Measurements from ENCODE around the gene ORC6.

DNA sequence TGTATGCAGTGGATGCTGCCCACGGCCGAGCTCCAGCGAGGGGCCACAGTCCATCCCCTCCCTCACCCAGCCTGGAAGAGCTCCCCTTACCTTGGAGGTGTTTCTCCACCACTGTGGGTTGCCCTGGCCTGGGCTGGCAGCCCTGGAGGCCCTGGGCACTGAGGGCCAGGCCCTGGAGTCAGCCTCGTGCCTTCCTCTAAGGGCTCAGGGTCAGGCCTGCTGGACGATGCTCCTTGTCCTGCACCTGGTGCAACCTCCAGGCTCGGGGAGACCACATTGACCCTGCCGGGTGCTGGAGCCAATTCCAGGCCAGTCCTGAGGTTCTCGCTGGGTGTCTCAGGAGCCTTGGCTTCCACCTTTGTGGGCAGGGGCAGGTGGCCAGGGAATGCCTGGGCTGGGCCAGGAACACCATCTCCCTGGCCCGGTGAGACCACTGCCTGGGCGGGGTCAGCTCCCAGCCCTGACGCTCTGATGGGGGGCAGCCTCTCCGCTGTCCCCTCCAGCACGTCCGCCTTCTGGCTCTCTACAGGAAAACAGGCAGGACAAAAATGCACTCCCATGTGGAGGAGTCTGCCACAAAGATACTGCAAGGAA, 48.3 kb downstream of the ORC6 start:
- TF ChIP-seq MTA3 (IDR thresholded peaks at IDR 0.05; ENCODE audit: borderline replicate concordance, low read length) (no peak), ZNF274 (IDR thresholded peaks at IDR 0.05; ENCODE audit: insufficient read depth, insufficient read length) (no peak), SUZ12 (IDR thresholded peaks at IDR 0.05; ENCODE audit: unreplicated experiment) (no peak), CBX5 (IDR thresholded peaks at IDR 0.05; ENCODE audit: low read depth) (no peak), RAD21 (IDR thresholded peaks at IDR 0.05; ENCODE audit: insufficient read depth, low read depth, low read length) (no peak), SP1 (IDR thresholded peaks at IDR 0.05; ENCODE audit: low read depth, low read length) (no peak), TARDBP (IDR thresholded peaks at IDR 0.05; ENCODE audit: borderline replicate concordance) (no peak), FOXM1 (IDR thresholded peaks at IDR 0.05; ENCODE audit: low read depth, low read length) (no peak)
- TF ChIP-seq, protein P1, sequence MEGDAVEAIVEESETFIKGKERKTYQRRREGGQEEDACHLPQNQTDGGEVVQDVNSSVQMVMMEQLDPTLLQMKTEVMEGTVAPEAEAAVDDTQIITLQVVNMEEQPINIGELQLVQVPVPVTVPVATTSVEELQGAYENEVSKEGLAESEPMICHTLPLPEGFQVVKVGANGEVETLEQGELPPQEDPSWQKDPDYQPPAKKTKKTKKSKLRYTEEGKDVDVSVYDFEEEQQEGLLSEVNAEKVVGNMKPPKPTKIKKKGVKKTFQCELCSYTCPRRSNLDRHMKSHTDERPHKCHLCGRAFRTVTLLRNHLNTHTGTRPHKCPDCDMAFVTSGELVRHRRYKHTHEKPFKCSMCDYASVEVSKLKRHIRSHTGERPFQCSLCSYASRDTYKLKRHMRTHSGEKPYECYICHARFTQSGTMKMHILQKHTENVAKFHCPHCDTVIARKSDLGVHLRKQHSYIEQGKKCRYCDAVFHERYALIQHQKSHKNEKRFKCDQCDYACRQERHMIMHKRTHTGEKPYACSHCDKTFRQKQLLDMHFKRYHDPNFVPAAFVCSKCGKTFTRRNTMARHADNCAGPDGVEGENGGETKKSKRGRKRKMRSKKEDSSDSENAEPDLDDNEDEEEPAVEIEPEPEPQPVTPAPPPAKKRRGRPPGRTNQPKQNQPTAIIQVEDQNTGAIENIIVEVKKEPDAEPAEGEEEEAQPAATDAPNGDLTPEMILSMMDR (IDR thresholded peaks at IDR 0.05 in 2 of 3, conservative IDR thresholded peaks at IDR 0.05 in 1 of 3; ENCODE audit: control insufficient read depth in 2 of 3, extremely low read depth in 1 of 3, insufficient read depth in 1 of 3, low read depth in 3 of 3, low read length in 3 of 3), result no peak
- TF ChIP-seq, protein P2, sequence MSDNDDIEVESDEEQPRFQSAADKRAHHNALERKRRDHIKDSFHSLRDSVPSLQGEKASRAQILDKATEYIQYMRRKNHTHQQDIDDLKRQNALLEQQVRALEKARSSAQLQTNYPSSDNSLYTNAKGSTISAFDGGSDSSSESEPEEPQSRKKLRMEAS (IDR thresholded peaks at IDR 0.05; ENCODE audit: low read depth, low read length), result no peak
- TF ChIP-seq, protein P3, sequence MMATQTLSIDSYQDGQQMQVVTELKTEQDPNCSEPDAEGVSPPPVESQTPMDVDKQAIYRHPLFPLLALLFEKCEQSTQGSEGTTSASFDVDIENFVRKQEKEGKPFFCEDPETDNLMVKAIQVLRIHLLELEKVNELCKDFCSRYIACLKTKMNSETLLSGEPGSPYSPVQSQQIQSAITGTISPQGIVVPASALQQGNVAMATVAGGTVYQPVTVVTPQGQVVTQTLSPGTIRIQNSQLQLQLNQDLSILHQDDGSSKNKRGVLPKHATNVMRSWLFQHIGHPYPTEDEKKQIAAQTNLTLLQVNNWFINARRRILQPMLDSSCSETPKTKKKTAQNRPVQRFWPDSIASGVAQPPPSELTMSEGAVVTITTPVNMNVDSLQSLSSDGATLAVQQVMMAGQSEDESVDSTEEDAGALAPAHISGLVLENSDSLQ (IDR thresholded peaks at IDR 0.05), result no peak

All from GM12878 (cell line).